Left ventricle myocardium superior (tissue), 1 donor: ENCODE results near the gene MACROH2A2. TPM values are rescaled to one million over a fixed set of nuclear protein-coding genes. Genes with fewer than 3 reads are reported as not detected.
"Not testable (repeated sequence)": the region's sequence is repeated elsewhere in the genome, so short reads cannot be mapped to it uniquely, and the experiment has no call there.

Source experiments
- ATAC-seq: fragments of 200-7000 bp; cut with Tn5 transposase; one replicate; pipeline ENCODE4 v1.9.1; 2020; ENCODE audit warnings: mild to moderate bottlenecking, moderate library complexity
- DNase-seq: peaks from one replicate; pipeline ENCODE4 v3.0.0-alpha.2; 2020
- intact Hi-C: fragments of 100-400 bp; cut with micrococcal nuclease; formaldehyde crosslinking; loops from one replicate; pipeline ENCODE4 v1.11.0; 2022
- total RNA-seq: library from RNA; stranded (reverse); fragmentation: NEBNext Ultra II Directional; extraction: Animal tissue kit (Norgen Biotek cat#: 25700); gene quantifications from one replicate; pipeline ENCODE4 v1.2.1, GENCODE V29; 2021
- donor health status: DM: no; HTN: yes; CAD: no; lungs with severe emphysema.

Gene MACROH2A2
- total RNA-seq, 1 donor from 2014 or later, result 15.2 TPM

DNA sequence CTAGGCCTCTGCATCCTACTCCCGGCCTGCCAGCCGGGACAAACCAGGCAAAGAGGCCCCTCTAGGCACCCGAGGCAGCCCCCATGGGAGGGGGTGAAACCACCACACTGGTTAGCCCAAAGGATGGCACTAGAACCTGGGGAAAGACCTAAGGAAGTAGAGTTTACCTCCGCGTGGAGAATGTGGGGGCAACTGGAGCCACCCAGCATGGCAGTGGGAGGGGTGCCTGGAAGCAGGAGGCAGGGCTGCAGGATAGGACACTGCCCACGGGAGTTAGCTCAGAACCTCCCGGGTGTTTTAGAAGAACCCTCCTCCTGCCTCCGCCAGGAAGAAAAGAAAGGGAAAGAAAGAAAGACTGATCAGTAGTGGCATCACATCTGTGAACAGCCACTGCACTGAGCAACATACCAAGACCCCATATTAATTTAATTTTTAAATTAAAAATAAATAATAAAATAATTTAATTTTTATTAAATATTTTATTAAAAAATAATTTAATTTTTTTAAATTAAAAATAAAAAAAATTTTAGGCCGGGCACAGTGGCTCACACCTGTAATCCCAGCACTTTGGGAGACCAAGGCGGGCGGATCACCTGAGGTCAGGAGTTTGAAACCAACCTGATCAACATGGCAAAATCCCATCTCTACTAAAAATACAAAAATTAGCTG lies 68.8 kb downstream of the MACROH2A2 start:
- intact Hi-C loops, result no loop called here
- ATAC-seq (no peak), DNase-seq (no peak)

DNA sequence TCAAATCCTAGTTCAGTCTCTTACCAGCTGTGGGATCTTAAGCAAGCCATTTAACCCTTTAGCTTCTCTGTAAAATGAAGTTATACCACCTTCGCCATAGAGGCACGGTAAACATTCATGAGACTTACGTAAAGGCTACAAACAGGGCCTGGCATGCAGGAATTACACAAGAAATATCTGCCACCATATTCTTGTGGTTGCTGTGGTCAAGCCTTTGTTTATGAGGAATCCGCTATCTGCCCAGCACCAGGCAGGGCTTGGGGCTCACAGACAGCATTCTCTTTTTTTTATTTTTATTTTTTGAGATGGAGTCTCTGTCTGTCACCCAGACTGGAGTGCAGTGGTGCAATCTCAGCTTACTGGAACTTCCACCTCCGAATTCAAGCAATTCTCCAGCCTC lies 70.1 kb downstream of the MACROH2A2 start:
- no peak for ATAC-seq
- intact Hi-C loops, result no loop called here
- DNase-seq, result no peak

DNA sequence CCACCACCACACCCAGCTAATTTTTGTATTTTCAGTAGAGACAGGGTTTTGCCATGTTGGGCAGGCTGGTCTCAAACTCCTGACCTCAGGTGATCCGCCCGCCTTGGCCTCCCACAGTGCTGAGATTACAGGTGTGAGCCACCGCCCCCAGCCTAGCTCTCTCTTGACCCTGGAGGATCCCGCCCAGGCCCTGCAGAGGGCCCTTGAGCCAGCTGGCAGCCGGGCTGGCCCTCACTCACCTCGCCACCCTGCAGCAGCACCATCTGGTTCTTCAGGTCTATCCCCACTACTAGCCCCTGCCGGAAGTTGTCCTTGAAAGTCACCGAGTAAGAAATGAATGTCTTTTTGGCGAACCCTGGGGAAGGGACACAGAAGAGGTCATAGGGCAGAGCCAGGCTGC lies 70.5 kb downstream of the MACROH2A2 start:
- intact Hi-C loops, ATAC-seq, DNase-seq: not testable (repeated sequence)

DNA sequence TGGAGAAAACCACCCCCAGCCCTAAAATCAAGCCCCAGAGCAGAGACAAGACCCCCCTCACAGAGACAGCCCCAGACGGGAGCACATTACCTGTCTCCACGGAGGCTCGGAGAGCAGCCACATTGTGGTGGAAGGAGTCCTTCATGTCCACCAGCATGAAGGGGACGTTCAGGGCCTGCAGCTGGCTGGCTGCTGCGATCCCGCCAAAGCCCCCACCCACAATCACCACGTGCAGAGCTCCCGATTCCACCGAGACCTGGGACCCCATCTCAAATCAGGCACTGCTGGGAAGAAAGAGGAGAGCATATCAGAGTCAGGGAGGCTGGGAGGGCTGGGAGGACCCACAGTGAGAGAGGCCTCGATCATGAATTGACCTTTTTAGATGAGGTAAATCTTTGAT lies 71.2 kb downstream of the MACROH2A2 start:
- intact Hi-C loops, result no loop called here
- no peak for DNase-seq
- no peak for ATAC-seq

DNA sequence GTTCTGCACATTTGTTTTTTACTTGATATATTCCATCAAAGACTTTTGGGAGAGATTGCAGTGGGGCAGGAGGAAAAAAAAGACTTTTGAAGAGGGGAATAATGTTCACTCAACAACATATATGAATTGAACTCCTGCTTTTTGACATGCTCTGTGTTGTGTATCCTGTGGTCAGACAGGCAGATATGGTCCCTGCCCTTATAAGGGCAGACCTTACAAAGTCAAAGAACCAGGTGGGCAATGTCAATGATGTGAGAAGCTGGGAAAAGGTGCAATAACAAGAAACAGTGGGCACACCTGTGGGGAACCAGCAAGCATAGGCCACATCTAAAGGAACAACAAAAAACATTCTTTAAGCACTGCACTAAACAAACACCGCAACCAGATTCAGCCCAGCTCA lies 71.8 kb downstream of the MACROH2A2 start:
- ATAC-seq (no peak), DNase-seq (no peak)
- intact Hi-C loops, result no loop called here

DNA sequence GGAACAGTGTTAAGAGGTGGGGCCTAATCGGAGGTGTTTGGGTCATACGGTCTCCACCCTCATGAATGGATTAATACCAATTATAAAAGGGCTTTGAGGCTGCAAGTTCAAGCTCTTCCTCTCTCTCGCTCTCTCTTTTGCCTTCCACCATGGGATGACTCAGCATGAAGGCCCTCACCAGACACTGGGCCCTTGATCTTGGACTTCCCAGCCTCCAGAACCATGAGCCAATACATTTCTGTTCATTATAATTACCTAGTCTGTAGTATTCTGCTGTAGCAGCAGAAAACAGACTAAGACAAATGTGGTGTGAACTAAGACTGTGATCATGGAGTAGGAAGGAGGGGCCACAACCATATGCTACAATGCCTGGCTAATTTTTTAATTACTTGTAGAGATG lies 72.3 kb downstream of the MACROH2A2 start:
- DNase-seq, result no peak
- intact Hi-C loops, result no loop called here
- no peak for ATAC-seq

DNA sequence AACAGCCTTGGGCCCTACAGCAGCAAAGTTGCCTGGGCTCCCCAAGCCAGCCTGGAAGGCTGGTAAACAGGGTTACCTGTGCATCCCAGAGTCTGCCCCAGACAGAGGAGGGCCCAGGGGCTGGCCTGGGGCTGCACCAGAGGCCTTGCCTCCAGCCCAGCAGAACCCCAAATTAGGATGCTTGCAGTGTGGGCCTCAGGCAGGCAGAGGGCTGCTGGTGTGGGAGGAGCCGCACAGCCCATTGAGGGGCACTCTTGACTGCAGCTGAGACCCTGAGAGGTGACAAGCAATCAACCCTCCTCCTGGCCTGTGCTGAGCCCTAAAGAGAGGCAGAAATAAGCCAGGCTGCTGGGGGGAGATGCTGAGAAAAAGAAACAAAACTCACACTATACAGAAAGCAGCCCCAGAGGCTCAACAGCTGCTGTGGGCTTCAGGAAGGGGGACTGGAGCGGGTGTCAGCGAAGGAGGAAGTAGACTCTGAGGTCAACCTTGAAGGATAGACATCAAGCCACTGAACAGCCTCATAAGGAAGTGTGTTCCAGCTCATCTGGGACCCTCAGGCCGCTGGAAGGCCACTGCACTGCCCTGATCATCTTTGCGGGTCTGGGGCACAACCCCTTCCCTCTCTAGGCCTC lies 73.4 kb downstream of the MACROH2A2 start:
- ATAC-seq, result no peak
- DNase-seq, result no peak
- intact Hi-C loops, result no loop called here

DNA sequence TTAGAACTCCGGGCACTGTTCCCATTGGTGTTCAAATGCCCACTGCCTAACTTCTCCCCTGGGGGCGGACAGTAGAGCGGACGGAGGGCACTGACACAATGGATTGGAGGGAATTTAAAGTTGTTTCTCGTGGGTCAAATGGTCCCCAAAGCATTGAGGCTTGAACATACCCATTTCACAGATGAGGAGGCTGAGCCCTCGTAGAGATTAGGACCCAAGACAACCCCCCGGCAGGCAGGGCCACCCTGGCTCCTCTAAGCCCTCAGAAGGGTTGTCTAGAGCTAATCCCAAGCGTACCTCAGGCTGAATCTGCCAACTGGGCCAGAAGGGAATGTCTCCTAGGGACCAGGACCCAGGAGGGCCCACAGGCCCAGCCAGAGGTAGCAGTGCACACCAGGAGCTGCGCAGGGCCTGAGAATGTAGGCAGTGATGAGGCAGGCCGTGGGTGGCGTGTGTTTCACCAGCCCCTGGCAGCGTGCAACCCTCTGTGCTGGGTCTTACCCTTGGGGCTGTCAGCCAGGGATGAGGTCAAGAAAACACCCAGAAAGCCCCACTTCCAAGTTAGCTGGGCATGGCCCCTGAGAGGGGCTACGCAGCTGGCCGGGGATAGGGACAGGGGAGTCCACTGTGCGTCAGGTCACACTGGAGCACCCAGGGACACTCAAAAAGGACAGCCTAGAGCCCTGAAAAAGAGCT lies 74.2 kb downstream of the MACROH2A2 start:
- no peak for ATAC-seq
- intact Hi-C loops, result no loop called here
- no peak for DNase-seq

DNA sequence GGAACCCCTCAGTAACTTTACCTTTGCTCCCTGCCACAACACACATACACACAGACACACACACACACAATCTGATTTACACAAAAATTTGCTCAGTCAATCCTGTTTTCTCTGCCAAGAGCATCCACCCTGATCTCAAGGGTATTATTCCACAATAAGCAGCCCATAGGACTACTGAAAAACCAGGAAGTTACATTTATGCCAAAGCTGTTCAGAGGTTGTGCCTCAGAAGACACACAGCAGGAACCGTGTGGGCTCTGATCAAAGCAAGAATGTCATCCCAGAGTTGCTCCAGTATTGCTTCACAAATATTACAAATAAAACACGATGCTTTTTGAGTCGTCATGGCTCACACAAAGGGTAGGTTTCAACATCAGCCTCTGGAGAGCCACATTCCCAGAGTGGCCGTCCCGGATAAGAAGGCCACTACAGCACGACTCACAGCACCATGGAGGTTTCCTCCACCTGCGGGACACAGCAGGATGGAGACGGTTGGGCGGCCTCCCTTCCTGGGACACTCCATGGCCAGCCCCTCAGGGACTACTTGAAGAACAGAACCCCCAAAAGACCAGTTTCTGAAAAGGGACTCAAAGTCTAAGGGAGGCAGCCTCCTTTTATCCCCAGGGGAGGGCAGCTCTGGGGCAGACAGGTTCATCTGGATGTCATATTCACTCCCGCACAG lies 78.4 kb downstream of the MACROH2A2 start:
- DNase-seq (no peak), ATAC-seq (no peak)
- intact Hi-C loops, result no loop called here

DNA sequence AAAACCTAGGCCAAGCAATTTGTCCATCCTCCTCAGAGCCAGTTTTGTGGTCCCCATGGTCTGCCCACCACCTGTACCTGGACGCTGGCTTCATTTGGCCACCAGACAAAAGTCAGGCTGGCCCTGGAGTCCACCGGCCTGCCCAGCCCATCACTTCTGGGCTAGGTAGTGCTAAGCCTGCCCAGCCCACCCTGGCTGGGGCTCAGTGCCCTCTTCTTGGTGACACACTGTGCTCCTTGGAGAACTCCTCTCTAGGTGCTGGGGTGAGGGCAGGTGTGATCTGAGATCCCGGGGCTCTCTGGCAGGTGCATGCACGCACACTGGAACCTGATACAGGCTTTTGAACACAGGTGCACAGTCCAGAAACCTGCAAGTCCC lies 78.9 kb downstream of the MACROH2A2 start:
- intact Hi-C loops, result no loop called here
- ATAC-seq, result no peak
- DNase-seq, result no peak

DNA sequence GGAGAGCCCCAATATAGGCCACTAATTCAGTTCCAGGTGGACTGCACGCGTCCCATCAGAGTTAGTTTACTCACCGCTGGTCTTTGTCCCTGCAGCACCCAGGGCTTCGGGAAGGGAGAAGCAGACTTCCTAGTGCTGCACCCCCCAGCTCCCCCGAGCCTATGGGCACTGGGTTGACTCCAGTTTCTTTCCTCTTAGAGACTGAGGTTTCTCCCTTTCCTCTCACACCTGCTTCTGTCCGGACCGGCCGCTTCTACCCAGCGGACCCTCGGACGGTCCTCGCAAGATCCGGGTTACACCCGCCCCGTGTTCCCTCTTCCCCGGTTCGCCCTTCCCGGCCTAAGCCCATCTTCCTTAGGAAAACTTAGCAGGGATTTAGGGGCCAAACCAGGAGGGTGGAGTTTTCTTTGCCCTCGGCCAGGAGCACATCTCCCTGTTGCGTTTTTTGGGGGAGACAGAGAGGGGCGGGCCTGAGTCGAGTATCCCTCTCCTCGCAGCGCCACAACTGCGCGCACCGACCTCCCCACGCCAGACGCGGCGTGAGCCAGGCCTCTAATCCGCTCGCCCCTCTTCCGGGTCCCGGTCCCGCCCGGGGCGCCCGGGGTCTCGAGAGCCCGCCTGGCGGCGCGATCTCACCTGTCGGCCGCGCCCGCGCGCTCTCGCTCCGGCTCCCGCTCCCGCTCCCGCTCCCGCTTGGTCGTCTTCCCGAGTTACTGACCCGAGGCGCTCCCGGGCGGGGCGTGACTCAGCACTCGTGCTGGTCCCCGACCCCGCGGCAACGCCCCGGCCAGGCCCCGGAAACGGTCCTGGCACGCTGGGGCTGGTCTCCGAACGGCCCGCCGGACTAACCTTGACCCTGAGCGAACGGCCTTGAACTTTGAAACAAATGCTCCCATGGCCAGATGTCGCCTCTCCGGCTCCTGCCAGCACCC lies 79.7 kb downstream of the MACROH2A2 start, which contains the start of gene AIFM2:
Gene AIFM2, minus strand, starts transcription at position 728 of the 932 bp plus-strand sequence. CDS start 8,741 bp downstream, outside the sequence.
- intact Hi-C loops, result no loop called here
- peak; percentile 93 for ATAC-seq
- DNase-seq, result peak; percentile 89

DNA sequence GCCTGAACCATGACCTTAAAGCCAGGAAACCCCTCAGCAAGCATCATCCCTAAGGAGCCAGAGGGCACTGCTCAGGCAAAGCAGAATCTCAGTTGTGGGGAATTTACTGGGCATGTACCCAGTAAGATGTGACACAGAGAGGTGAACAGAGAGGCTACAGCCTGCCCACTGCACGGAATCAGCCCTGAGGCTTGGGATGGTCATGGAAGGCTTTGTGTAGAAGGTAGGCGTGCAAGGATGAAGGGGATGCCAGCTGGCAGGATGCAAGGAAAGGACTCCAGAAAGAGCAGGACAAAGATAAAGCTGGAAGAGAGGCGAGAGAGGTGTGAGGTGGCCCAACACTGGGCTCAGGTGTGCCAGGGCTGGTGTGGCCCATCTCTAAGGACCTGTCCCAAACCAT lies 82.4 kb downstream of the MACROH2A2 start:
- ATAC-seq, result no peak

DNA sequence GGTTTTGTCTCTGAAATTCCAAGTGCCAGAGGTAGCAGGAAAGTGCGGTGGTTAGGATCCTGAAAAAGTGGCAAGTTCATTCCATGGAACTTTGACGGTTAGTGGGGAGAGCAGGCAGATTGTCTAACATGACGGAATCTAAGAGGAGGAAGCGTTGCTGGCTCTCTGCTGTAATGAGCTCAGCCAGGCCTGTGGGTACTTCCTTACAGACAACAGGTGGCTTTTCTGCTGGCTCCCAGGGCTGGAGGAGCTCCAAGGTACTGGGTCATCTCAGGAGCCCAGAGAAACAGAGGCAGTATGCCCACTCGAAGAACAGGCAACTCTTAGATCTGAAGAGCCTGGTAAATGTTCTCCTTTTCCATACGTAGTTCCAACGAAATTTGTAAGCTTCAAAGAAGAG lies 83.0 kb downstream of the MACROH2A2 start:
- DNase-seq, result no peak
- no peak for ATAC-seq
- intact Hi-C loops, result no loop called here

More for the DNA sequence above, 82.4 kb downstream of the MACROH2A2 start:
- intact Hi-C loops, result no loop called here
- DNase-seq, result no peak

DNA sequence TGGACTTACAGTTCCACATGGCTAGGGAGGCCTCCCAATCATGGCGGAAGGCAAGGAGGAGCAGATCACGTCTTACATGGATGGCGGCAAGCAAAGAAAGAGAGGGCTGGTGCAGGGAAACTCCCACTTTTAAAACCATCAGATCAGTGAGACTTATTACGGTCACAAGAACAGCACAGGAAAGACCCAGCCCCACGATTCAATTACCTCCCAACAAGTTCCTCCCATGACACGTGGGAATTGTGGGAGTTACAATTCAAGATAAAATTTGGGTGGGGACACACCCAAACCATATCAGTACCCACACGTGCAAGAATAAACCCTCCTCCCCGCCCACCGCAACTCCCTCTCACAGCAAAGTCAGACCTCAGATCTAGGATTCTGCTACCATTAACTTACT lies 84.5 kb downstream of the MACROH2A2 start:
- ATAC-seq, result no peak
- no peak for DNase-seq
- intact Hi-C loops, result no loop called here

DNA sequence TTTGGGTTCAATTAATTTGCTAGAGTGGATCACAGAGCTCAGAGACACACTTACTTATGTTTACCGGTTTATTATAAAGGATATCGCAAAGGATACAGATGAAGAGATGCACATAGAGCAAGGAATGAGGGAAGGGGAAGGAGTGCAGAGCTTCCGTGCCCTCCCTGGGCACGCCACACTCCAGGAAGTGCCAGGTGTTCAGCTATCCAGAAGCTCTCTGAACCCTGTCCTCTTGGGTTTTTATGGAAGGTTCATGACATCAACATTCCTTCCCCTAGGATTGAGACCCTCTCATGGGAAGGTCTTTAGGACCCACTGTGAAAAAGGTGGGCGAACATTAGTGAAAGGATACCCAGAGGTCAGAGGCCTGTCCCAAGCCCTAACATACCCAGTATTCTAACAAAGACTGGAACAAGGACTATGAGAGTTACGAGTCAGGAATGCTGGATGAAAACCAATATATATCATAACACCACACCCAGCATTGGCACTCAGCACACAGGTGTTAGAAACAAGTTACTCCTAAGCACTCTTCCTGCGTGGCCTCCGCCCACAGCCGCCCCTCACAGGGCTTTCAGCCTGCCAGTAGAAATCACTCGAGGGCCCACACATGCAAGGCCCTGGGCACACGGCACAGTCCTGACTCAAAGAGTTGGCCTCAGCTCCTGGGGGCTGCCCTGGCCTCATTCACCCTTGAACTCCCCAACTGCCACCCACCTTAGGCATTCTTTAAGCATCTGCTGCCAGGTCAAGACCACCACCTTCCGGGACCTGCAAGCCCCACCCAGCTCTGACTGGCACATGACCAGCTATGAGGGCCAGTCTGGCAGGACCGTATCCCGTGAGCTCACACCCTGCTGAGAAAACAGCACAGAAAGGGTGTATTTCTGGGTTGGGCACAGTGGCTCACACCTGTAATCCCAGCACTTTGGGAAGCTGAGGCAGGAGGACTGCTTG lies 85.6 kb downstream of the MACROH2A2 start:
- DNase-seq (no peak), ATAC-seq (no peak)
- intact Hi-C loops, result no loop called here

DNA sequence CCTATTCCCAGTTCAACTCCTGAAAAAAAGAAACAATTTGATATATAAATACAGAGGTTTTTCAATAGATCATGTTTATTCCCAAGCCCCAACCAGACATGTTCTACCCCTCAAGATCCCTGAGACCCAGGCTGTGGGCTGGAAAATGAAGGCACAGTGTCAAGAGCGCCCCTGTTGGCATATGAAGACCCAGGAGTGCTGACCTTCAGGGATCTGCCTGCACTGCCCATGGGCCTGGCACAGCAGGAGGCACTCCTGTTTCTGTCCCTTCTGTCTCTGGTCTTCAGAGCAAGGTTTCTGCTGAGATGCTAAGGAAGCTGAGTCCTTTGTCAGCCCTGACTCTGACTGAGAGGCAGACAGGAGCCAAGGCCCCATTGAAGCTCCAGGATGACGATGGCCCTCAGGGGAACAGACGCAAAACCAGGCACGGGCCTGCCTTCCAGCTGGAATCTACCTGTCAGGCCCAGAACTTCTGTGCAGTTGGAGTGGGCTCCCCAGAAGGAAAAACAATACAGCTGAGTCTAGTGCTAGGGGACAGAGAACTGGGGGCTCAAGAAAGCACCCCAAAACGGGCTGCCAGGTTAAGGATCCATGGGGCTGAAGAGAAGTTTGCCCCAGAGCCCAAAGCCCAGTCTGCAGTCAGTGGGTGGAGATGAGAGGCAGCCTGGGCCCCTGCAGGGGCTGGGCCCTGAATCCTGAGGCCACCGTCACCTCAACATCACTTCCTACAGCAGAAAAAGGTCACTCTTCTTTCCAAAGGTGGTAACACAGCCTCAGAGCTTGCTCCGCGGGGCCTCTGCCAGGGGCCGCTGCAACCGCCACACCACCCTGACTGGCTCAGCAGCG lies 86.7 kb downstream of the MACROH2A2 start:
- DNase-seq (no peak), ATAC-seq (no peak)
- intact Hi-C loops, result no loop called here

DNA sequence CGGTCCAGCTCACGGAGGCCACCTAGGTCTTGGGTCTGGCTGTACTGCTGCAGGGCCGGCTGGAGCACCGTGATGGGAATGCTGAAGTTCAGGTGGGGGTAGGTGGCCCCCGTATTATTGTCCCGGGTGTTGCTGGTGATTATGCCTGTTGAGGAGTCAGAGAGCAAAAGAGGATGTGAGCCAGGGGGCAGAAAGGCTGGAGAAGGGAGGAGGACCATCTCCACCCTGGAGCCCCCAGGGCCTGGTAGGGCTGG lies 87.3 kb downstream of the MACROH2A2 start:
- DNase-seq, result no peak
- no peak for ATAC-seq
- intact Hi-C loops, result no loop called here
